ENCODE measurements around the gene RHBDF2. TPM values are rescaled to one million over a fixed set of nuclear protein-coding genes. Genes with fewer than 3 reads are reported as not detected.

Gene RHBDF2
- polyA plus RNA-seq, 3 donors: 36.9 to 124 (median 68.6) TPM

GRCh38 chr17:76493505-76494167 is 7.6 kb downstream of the RHBDF2 start:
- Mint-ChIP-seq H3K27ac (peak overlapping the region; percentile 99 to 100 (median 100)), H3K27me3 (ENCODE audit: low read depth in 3 of 3) (peaks cover 0 to 2% (median 0%) of the 10 kb centered on the region in 3 donors), H3K36me3 (peaks cover 29 to 43% of the 10 kb centered on the region in 2 donors), H3K4me3 (peak overlapping the region; percentile 84 to 93), H3K9me3 (no peaks in the 10 kb centered on the region), H3K4me1 (peaks cover 96% of the 10 kb centered on the region)
- H3K27ac ChIP-seq (ENCODE audit: low read depth in 1 of 2, low read length in 2 of 2): peak overlapping the region; percentile 99
- peaks cover 74% of the 10 kb centered on the region for H3K79me2 ChIP-seq (ENCODE audit: insufficient read depth, low read length)
- intact Hi-C loops (cut with micrococcal nuclease): loop anchor here (1.0 kb wide), 2 partner anchors 8 to 9 kb away; partner anchors contain the start of gene RHBDF2 (in 2 of the 2)
- H3K36me3 ChIP-seq (replicated peaks in 1 of 2; ENCODE audit: control insufficient read depth in 1 of 2, insufficient read depth in 2 of 2, low read length in 2 of 2): peaks cover 17 to 28% of the 10 kb centered on the region in 2 donors
- TF ChIP-seq, protein P1, sequence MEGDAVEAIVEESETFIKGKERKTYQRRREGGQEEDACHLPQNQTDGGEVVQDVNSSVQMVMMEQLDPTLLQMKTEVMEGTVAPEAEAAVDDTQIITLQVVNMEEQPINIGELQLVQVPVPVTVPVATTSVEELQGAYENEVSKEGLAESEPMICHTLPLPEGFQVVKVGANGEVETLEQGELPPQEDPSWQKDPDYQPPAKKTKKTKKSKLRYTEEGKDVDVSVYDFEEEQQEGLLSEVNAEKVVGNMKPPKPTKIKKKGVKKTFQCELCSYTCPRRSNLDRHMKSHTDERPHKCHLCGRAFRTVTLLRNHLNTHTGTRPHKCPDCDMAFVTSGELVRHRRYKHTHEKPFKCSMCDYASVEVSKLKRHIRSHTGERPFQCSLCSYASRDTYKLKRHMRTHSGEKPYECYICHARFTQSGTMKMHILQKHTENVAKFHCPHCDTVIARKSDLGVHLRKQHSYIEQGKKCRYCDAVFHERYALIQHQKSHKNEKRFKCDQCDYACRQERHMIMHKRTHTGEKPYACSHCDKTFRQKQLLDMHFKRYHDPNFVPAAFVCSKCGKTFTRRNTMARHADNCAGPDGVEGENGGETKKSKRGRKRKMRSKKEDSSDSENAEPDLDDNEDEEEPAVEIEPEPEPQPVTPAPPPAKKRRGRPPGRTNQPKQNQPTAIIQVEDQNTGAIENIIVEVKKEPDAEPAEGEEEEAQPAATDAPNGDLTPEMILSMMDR (IDR thresholded peaks at IDR 0.05): no peak
- no peaks in the 10 kb centered on the region for H3K27me3 ChIP-seq (ENCODE audit: control insufficient read depth in 2 of 2, insufficient read depth in 2 of 2, low read length in 2 of 2)
- DNase-seq: no peak
- peak overlapping the region; percentile 99 for H3K4me2 ChIP-seq (replicated peaks; ENCODE audit: extremely low read depth, low read length, poor library complexity, severe bottlenecking)
- peak overlapping the region in 2 of 3 experiments; percentile 24 to 54 for H3K4me3 ChIP-seq (replicated peaks in 1 of 3; ENCODE audit: low read depth in 2 of 3, low read length in 3 of 3)
- H3K9me3 ChIP-seq (replicated peaks in 1 of 2; ENCODE audit: control insufficient read depth in 1 of 2, insufficient read depth in 1 of 2, low read length in 2 of 2): no peaks in the 10 kb centered on the region
- WGBS (ENCODE audit: insufficient coverage): 14% methylated on average over 8 of the region's 21 CpGs
- peak overlapping the region; percentile 97 for H3K9ac ChIP-seq (ENCODE audit: insufficient read depth, low read length, poor library complexity, severe bottlenecking)
- peaks cover 94 to 98% of the 10 kb centered on the region in 2 donors for H3K4me1 ChIP-seq (ENCODE audit: control insufficient read depth in 1 of 2, insufficient read depth in 2 of 2, low read length in 2 of 2)
- H2AFZ ChIP-seq (ENCODE audit: insufficient read depth, low read depth, low read length, poor library complexity, severe bottlenecking): no peak overlapping the region
- no peaks in the 10 kb centered on the region for H4K20me1 ChIP-seq (ENCODE audit: insufficient read depth, low read length)

DNA sequence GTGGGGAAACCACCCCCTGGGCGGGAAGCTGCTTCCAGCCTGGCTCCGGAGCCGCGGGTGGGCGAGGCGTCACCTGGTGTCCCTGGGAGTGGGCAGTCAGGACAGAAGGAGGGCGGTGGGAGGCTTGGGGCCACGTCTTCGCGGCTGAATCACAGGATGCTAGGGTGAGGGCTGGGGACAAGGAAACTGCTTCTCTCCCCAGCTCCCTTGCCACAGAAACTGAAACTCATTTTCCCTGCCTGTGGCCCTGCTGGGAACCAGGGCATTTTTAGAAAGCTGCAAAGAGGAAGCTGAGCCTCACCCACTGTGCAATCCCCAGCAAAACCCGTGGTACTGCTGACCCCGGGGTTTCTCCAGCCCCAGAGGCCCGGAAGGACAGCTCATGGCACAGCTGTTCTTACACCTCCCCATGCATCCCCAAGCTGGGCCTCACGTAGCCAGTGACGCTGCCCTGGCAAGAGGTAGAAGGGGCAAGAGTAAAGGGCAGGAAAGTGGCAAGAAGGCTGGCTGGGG is 8.2 kb downstream of the RHBDF2 start:
- H3K4me3 Mint-ChIP-seq: peak overlapping the region; percentile 84 to 93
- peaks cover 68% of the 10 kb centered on the region for H3K79me2 ChIP-seq (ENCODE audit: insufficient read depth, low read length)
- H3K4me2 ChIP-seq (replicated peaks; ENCODE audit: extremely low read depth, low read length, poor library complexity, severe bottlenecking): peak overlapping the region; percentile 99
- no peaks in the 10 kb centered on the region for H4K20me1 ChIP-seq (ENCODE audit: insufficient read depth, low read length)
- peaks cover 89 to 96% of the 10 kb centered on the region in 2 donors for H3K4me1 ChIP-seq (ENCODE audit: control insufficient read depth in 1 of 2, insufficient read depth in 2 of 2, low read length in 2 of 2)
- peak overlapping the region; percentile 97 for H3K9ac ChIP-seq (ENCODE audit: insufficient read depth, low read length, poor library complexity, severe bottlenecking)
- no peak overlapping the region for H2AFZ ChIP-seq (ENCODE audit: insufficient read depth, low read depth, low read length, poor library complexity, severe bottlenecking)
- DNase-seq: peak; percentile 97 to 99 (median 98)
- intact Hi-C loops (cut with micrococcal nuclease): loop anchor here (1.0 kb wide), 2 partner anchors 8 to 9 kb away; partner anchors contain the start of gene RHBDF2 (in 2 of the 2)
- WGBS (ENCODE audit: insufficient coverage): 0% methylated on average over 11 of the region's 15 CpGs
- H3K4me3 ChIP-seq (replicated peaks in 1 of 3; ENCODE audit: low read depth in 2 of 3, low read length in 3 of 3): peak overlapping the region; percentile 42 to 85 (median 52)
- peaks cover 0 to 2% (median 0%) of the 10 kb centered on the region in 3 donors for H3K27me3 Mint-ChIP-seq (ENCODE audit: low read depth in 3 of 3)
- peaks cover 91% of the 10 kb centered on the region for H3K4me1 Mint-ChIP-seq
- H3K9me3 Mint-ChIP-seq: no peaks in the 10 kb centered on the region
- peak overlapping the region; percentile 99 for H3K27ac ChIP-seq (ENCODE audit: low read depth in 1 of 2, low read length in 2 of 2)
- H3K36me3 Mint-ChIP-seq: peaks cover 23 to 41% of the 10 kb centered on the region in 2 donors
- no peaks in the 10 kb centered on the region for H3K27me3 ChIP-seq (ENCODE audit: control insufficient read depth in 2 of 2, insufficient read depth in 2 of 2, low read length in 2 of 2)
- peaks cover 17 to 23% of the 10 kb centered on the region in 2 donors for H3K36me3 ChIP-seq (replicated peaks in 1 of 2; ENCODE audit: control insufficient read depth in 1 of 2, insufficient read depth in 2 of 2, low read length in 2 of 2)
- peak overlapping the region; percentile 99 to 100 (median 100) for H3K27ac Mint-ChIP-seq
- H3K9me3 ChIP-seq (replicated peaks in 1 of 2; ENCODE audit: control insufficient read depth in 1 of 2, insufficient read depth in 1 of 2, low read length in 2 of 2): no peaks in the 10 kb centered on the region
- TF ChIP-seq, protein P1 (IDR thresholded peaks at IDR 0.05): no peak
